ENCODE results near the gene CLEC4M. TPM values are rescaled to one million over a fixed set of nuclear protein-coding genes. Genes with fewer than 3 reads are reported as not detected.
"Not testable (repeated sequence)": the region's sequence is repeated elsewhere in the genome, so short reads cannot be mapped to it uniquely, and the experiment has no call there.

CLEC4M gene
- total RNA-seq, 4 donors from 2014 or later: 0.13 TPM; not detected in 3

DNA sequence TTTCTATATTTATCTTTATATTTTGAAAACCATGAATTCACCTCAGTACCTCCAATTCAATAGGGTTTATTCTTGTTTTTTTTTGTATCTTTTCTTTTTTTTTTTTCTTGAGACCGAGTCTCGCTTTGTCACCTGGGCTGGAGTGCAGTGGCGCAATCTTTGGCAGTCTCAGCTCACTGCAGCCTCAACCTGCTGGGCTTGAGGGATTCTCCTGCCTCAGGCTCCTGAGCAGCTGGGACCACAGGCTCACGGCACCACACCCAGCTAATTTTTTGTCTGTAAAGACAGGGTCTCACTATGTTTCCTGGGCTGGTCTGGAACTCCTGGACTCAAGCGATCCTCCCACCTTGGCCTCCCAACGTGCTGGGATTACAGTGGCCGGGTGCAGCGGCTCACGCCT, 43.8 kb downstream of the CLEC4M start:
- TF ChIP-seq, protein P1, sequence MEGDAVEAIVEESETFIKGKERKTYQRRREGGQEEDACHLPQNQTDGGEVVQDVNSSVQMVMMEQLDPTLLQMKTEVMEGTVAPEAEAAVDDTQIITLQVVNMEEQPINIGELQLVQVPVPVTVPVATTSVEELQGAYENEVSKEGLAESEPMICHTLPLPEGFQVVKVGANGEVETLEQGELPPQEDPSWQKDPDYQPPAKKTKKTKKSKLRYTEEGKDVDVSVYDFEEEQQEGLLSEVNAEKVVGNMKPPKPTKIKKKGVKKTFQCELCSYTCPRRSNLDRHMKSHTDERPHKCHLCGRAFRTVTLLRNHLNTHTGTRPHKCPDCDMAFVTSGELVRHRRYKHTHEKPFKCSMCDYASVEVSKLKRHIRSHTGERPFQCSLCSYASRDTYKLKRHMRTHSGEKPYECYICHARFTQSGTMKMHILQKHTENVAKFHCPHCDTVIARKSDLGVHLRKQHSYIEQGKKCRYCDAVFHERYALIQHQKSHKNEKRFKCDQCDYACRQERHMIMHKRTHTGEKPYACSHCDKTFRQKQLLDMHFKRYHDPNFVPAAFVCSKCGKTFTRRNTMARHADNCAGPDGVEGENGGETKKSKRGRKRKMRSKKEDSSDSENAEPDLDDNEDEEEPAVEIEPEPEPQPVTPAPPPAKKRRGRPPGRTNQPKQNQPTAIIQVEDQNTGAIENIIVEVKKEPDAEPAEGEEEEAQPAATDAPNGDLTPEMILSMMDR (IDR thresholded peaks at IDR 0.05): no peak
- no peak for TF ChIP-seq POLR2A (IDR thresholded peaks at IDR 0.05)
- WGBS, 2 donors: 79 to 82% methylated on average over 9 of the region's 9 CpGs
- intact Hi-C loops (cut with DNase I): loop anchor here (10.0 kb wide), 1 partner anchor 452 kb away; no protein-coding TSS in a partner anchor
- DNase-seq: no peak
- Histone ChIP-seq H3K4me3 (replicated peaks in 1 of 3) (no peak overlapping the region), H3K9me3 (no peaks in the 10 kb centered on the region), H3K4me1 (no peaks in the 10 kb centered on the region), H3K27me3 (no peaks in the 10 kb centered on the region), H3K36me3 (no peaks in the 10 kb centered on the region), H3K27ac (no peak overlapping the region)

DNA sequence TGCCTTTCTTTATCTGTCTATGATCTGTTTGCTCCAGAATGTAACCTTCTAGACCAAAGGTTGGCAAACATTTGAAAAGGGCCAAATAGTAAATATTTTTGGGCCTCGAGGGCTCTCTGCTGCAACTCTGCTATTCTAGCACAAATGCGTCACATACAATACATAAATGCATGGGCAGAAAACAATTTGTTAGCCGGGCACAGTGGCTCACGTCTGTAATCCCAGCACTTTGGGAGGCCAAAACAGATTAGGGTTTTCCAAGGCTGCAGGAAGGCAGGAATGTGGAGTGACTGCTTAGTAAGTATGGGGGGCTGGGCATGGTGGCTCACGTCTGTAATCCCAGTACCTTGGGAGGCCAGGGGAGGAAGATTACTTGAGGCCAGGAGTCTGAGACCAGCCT, 45.1 kb downstream of the CLEC4M start:
- TF ChIP-seq, protein P1 (IDR thresholded peaks at IDR 0.05): no peak
- TF ChIP-seq POLR2A (IDR thresholded peaks at IDR 0.05): no peak
- Histone ChIP-seq H3K4me1 (no peaks in the 10 kb centered on the region), H3K36me3 (no peaks in the 10 kb centered on the region), H3K4me3 (replicated peaks in 1 of 3) (no peak overlapping the region), H3K9me3 (no peaks in the 10 kb centered on the region), H3K27ac (no peak overlapping the region), H3K27me3 (no peaks in the 10 kb centered on the region)
- 59 to 67% methylated on average over 5 of the region's 5 CpGs for WGBS, 2 donors
- intact Hi-C loops (cut with DNase I): loop anchor here (10.0 kb wide), 1 partner anchor 453 kb away; no protein-coding TSS in a partner anchor
- DNase-seq: no peak

DNA sequence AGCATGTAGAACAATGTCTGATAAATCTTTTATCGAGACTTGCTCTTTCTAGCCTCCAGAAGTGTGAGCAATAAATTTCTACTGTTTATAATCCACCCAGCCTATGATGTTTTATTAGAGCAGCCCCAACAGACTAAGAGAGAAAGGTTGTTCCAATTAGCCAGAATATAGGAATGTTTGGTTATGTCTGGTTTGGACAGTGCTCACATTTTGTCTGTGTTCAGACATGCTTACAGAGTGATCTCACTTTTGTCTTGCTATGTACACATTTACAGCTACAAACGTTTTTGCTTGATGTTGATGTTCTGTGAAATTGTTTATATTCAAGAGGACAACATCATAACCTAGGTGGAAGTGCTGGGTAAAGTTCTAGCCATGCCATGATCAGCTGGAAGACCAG, 48.9 kb downstream of the CLEC4M start:
- H3K27ac ChIP-seq: no peak overlapping the region

DNA sequence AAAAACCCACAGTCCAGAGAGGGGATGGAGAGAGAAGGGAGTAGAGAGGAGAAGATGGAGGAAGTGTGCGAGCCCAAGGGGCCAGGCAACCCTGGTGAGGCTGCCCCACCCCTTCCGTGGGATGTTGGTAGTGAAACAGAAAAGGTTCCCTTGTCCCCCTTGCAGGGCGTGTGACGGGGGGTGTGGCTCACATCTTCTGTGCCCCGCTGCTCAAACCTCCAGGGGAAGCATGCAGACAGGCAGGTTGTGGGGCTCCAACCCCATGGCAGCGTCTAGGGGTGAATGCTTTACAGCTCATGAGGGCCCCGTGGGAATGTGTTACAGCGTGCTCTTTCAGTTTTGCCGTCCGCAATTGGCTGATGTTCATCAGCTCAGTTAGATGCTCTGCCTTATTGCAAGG, 52.3 kb downstream of the CLEC4M start:
- H3K27me3 ChIP-seq: no peaks in the 10 kb centered on the region
- no peak for DNase-seq
- WGBS, 2 donors: 49 to 68% methylated on average over 9 to 10 of the region's 10 CpGs
- TF ChIP-seq, protein P1 (IDR thresholded peaks at IDR 0.05): no peak
- TF ChIP-seq POLR2A (IDR thresholded peaks at IDR 0.05): no peak
- H3K27ac ChIP-seq: no peak overlapping the region
- no peaks in the 10 kb centered on the region for H3K9me3 ChIP-seq
- intact Hi-C loops (cut with DNase I): no loop called here
- no peak overlapping the region for H3K4me3 ChIP-seq (replicated peaks in 1 of 3)
- H3K36me3 ChIP-seq: no peaks in the 10 kb centered on the region
- H3K4me1 ChIP-seq: no peaks in the 10 kb centered on the region

More for the DNA sequence above, 48.9 kb downstream of the CLEC4M start:
- TF ChIP-seq, protein P1 (IDR thresholded peaks at IDR 0.05): no peak
- TF ChIP-seq POLR2A (IDR thresholded peaks at IDR 0.05): no peak
- H3K27me3 ChIP-seq: no peaks in the 10 kb centered on the region
- no peak overlapping the region for H3K4me3 ChIP-seq (replicated peaks in 1 of 3)
- 44 to 53% methylated on average over 2 of the region's 2 CpGs for WGBS, 2 donors
- no peaks in the 10 kb centered on the region for H3K36me3 ChIP-seq
- DNase-seq: no peak
- intact Hi-C loops (cut with DNase I): no loop called here
- no peaks in the 10 kb centered on the region for H3K9me3 ChIP-seq
- no peaks in the 10 kb centered on the region for H3K4me1 ChIP-seq

DNA sequence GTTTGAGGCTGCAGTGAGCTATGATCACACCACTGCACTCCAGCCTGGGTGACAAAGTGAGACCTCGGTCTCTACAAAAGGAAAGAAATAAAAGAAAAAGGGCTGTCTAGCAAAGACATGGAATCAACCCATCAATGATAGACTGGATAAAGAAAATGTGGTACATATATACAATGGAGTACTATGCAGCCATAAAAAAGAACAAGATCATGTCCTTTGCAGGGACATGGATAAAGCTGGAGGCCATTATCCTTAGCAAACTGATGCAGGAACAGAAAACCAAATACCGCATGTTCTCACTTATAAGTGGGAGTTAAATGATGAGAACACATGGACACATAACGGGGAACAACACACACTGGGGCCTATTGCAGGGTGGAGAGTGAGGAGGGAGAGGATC, 53.0 kb downstream of the CLEC4M start:
- H3K9me3 ChIP-seq; H3K4me3 ChIP-seq (replicated peaks in 1 of 3); intact Hi-C loops (cut with DNase I); DNase-seq; H3K36me3 ChIP-seq; H3K4me1 ChIP-seq; H3K27ac ChIP-seq; H3K27me3 ChIP-seq: not testable (repeated sequence)
- 94 to 98% methylated on average over 3 of the region's 3 CpGs for whole genome bisulfite sequencing, 2 donors

DNA sequence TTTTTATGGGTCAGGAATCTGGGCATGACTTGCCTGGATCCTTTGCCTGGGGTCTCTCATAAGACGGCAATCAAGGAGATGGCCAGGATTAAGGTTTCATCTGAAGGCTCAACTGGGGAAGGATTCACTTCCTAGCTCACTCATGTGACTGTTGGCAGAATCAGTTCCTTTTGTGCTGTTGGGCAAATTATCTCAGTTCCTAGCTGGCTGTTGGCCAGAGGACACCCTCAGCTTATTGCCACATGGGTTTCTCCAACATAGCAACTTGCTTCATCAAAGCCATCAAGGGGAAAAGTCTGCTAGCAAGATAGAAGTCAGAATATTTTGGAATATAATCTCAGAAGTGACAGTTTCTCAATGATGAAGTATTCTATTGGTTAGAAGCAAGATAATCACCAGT, 54.8 kb downstream of the CLEC4M start:
- 95% methylated on average over 1 of the region's 1 CpG for WGBS, 2 donors
- intact Hi-C loops (cut with DNase I): no loop called here
- Histone ChIP-seq H3K9me3 (no peaks in the 10 kb centered on the region), H3K27me3 (no peaks in the 10 kb centered on the region), H3K36me3 (no peaks in the 10 kb centered on the region), H3K4me1 (no peaks in the 10 kb centered on the region), H3K27ac (no peak overlapping the region), H3K4me3 (replicated peaks in 1 of 3) (no peak overlapping the region)
- TF ChIP-seq POLR2A (IDR thresholded peaks at IDR 0.05): no peak
- TF ChIP-seq, protein P1 (IDR thresholded peaks at IDR 0.05): no peak
- DNase-seq: no peak
